ENCODE data around the gene GPN3. TPM values are rescaled to one million over a fixed set of nuclear protein-coding genes. Genes with fewer than 3 reads are reported as not detected.

The GPN3 gene
- total and polyA plus RNA-seq, 2 of the 13 experiments (the other 11 are each of a cell fraction or from before 2014, with no cell fraction given), result 28.7 to 29.5 TPM

DNA sequence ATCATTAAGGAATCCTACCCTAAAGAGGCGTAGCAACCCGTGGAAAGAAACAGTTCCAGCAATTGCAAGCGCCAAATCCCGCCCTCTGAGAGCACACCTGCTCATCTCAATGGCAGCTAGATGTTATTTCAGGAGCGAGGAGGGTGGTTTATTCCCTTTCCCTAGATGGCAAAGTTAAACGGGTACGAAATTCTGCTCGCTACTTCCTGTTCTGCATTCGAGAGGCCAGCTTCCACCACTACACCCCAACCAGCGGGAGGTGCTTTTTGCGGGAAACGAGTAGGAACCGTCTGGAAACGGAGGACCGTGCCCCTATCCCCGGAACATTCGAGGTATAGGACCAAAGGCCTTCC, 33.3 kb upstream of the GPN3 start (continued):
- TF ChIP-seq, protein P1, sequence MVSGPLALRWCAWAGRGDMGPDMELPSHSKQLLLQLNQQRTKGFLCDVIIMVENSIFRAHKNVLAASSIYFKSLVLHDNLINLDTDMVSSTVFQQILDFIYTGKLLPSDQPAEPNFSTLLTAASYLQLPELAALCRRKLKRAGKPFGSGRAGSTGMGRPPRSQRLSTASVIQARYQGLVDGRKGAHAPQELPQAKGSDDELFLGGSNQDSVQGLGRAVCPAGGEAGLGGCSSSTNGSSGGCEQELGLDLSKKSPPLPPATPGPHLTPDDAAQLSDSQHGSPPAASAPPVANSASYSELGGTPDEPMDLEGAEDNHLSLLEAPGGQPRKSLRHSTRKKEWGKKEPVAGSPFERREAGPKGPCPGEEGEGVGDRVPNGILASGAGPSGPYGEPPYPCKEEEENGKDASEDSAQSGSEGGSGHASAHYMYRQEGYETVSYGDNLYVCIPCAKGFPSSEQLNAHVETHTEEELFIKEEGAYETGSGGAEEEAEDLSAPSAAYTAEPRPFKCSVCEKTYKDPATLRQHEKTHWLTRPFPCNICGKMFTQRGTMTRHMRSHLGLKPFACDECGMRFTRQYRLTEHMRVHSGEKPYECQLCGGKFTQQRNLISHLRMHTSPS (CRISPR knock-in tag; IDR thresholded peaks at IDR 0.05; ENCODE audit: low read depth), result 0 out of 2 replicates have a peak, but pooled peaks have one; percentile 0
- TF ChIP-seq ZNF44 (CRISPR knock-in tag; IDR thresholded peaks at IDR 0.05), result 0 out of 2 replicates have a peak, but pooled peaks have one; percentile 4
- no peak for TF ChIP-seq ZNF83 (CRISPR knock-in tag; IDR thresholded peaks at IDR 0.05; ENCODE audit: borderline replicate concordance)
- TF ChIP-seq ZNF232 (CRISPR knock-in tag; IDR thresholded peaks at IDR 0.05; ENCODE audit: borderline replicate concordance), result 0 out of 2 replicates have a peak, but pooled peaks have one; percentile 16
- TF ChIP-seq, protein P2, sequence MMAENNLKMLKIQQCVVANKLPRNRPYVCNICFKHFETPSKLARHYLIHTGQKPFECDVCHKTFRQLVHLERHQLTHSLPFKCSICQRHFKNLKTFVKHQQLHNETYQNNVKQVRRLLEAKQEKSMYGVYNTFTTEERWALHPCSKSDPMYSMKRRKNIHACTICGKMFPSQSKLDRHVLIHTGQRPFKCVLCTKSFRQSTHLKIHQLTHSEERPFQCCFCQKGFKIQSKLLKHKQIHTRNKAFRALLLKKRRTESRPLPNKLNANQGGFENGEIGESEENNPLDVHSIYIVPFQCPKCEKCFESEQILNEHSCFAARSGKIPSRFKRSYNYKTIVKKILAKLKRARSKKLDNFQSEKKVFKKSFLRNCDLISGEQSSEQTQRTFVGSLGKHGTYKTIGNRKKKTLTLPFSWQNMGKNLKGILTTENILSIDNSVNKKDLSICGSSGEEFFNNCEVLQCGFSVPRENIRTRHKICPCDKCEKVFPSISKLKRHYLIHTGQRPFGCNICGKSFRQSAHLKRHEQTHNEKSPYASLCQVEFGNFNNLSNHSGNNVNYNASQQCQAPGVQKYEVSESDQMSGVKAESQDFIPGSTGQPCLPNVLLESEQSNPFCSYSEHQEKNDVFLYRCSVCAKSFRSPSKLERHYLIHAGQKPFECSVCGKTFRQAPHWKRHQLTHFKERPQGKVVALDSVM (CRISPR knock-in tag; IDR thresholded peaks at IDR 0.05), result no peak; the same call in 1 of the 2 replicates
- no peak for TF ChIP-seq NFKB2 (CRISPR knock-in tag; IDR thresholded peaks at IDR 0.05; ENCODE audit: borderline replicate concordance)
- no peak for TF ChIP-seq ZFP37 (CRISPR knock-in tag; IDR thresholded peaks at IDR 0.05; ENCODE audit: borderline replicate concordance)
- TF ChIP-seq, protein P3, sequence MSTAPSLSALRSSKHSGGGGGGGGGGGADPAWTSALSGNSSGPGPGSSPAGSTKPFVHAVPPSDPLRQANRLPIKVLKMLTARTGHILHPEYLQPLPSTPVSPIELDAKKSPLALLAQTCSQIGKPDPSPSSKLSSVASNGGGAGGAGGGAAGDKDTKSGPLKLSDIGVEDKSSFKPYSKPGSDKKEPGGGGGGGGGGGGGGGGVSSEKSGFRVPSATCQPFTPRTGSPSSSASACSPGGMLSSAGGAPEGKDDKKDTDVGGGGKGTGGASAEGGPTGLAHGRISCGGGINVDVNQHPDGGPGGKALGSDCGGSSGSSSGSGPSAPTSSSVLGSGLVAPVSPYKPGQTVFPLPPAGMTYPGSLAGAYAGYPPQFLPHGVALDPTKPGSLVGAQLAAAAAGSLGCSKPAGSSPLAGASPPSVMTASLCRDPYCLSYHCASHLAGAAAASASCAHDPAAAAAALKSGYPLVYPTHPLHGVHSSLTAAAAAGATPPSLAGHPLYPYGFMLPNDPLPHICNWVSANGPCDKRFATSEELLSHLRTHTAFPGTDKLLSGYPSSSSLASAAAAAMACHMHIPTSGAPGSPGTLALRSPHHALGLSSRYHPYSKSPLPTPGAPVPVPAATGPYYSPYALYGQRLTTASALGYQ (CRISPR knock-in tag; IDR thresholded peaks at IDR 0.05), result no peak
- 0 out of 2 replicates have a peak, but pooled peaks have one; percentile 66 for TF ChIP-seq ZNF296 (CRISPR knock-in tag; conservative IDR thresholded peaks at IDR 0.05)
- TF ChIP-seq, protein P4, sequence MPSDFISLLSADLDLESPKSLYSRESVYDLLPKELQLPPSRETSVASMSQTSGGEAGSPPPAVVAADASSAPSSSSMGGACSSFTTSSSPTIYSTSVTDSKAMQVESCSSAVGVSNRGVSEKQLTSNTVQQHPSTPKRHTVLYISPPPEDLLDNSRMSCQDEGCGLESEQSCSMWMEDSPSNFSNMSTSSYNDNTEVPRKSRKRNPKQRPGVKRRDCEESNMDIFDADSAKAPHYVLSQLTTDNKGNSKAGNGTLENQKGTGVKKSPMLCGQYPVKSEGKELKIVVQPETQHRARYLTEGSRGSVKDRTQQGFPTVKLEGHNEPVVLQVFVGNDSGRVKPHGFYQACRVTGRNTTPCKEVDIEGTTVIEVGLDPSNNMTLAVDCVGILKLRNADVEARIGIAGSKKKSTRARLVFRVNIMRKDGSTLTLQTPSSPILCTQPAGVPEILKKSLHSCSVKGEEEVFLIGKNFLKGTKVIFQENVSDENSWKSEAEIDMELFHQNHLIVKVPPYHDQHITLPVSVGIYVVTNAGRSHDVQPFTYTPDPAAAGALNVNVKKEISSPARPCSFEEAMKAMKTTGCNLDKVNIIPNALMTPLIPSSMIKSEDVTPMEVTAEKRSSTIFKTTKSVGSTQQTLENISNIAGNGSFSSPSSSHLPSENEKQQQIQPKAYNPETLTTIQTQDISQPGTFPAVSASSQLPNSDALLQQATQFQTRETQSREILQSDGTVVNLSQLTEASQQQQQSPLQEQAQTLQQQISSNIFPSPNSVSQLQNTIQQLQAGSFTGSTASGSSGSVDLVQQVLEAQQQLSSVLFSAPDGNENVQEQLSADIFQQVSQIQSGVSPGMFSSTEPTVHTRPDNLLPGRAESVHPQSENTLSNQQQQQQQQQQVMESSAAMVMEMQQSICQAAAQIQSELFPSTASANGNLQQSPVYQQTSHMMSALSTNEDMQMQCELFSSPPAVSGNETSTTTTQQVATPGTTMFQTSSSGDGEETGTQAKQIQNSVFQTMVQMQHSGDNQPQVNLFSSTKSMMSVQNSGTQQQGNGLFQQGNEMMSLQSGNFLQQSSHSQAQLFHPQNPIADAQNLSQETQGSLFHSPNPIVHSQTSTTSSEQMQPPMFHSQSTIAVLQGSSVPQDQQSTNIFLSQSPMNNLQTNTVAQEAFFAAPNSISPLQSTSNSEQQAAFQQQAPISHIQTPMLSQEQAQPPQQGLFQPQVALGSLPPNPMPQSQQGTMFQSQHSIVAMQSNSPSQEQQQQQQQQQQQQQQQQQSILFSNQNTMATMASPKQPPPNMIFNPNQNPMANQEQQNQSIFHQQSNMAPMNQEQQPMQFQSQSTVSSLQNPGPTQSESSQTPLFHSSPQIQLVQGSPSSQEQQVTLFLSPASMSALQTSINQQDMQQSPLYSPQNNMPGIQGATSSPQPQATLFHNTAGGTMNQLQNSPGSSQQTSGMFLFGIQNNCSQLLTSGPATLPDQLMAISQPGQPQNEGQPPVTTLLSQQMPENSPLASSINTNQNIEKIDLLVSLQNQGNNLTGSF (CRISPR knock-in tag; IDR thresholded peaks at IDR 0.05), result no peak
- TF ChIP-seq HOXD1 (CRISPR knock-in tag; IDR thresholded peaks at IDR 0.05), result no peak
- no peak for TF ChIP-seq ZNF570 (CRISPR knock-in tag; IDR thresholded peaks at IDR 0.05; ENCODE audit: borderline replicate concordance)
- TF ChIP-seq HDAC2 (CRISPR knock-in tag; IDR thresholded peaks at IDR 0.05), result no peak
- TF ChIP-seq, protein P5, sequence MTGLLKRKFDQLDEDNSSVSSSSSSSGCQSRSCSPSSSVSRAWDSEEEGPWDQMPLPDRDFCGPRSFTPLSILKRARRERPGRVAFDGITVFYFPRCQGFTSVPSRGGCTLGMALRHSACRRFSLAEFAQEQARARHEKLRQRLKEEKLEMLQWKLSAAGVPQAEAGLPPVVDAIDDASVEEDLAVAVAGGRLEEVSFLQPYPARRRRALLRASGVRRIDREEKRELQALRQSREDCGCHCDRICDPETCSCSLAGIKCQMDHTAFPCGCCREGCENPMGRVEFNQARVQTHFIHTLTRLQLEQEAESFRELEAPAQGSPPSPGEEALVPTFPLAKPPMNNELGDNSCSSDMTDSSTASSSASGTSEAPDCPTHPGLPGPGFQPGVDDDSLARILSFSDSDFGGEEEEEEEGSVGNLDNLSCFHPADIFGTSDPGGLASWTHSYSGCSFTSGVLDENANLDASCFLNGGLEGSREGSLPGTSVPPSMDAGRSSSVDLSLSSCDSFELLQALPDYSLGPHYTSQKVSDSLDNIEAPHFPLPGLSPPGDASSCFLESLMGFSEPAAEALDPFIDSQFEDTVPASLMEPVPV (CRISPR knock-in tag; IDR thresholded peaks at IDR 0.05), result no peak

All from HepG2 (cell line).